Keratinocyte (primary cell): ENCODE results near the gene CXCL12.

Experiments used
- CTCF ChIP-seq, 3 experiments: IDR thresholded peaks in 1 of 3; conservative IDR thresholded peaks in 1 of 3; optimal IDR thresholded peaks in 1 of 3; 2 replicates in 2 of 3; 3 replicates in 1 of 3; pipeline versions ENCODE3 to v1.5.1; 2011; ENCODE audit warnings: low read length in 3 of 3, mild to moderate bottlenecking in 3 of 3, moderate library complexity in 2 of 3, control low read depth in 1 of 3, inconsistent platforms in 1 of 3; ENCODE audit not compliant: insufficient read depth in 2 of 3; ENCODE audit errors: extremely low read depth in 1 of 3
- EZH2 ChIP-seq: IDR thresholded peaks from one replicate; pipeline ENCODE4 v1.6.1; 2012; ENCODE audit warnings: inconsistent platforms, mild to moderate bottlenecking, low read length, moderate library complexity

- TF ChIP-seq EZH2 (no peak), CTCF (optimal IDR thresholded peaks at IDR 0.05 in 1 of 3, IDR thresholded peaks at IDR 0.05 in 1 of 3, conservative IDR thresholded peaks at IDR 0.05 in 1 of 3; ENCODE audit: extremely low read depth in 1 of 3, insufficient read depth in 2 of 3, low read length in 3 of 3) (no peak)
Measured at GRCh38 chr10:44354771-44355170, 30.1 kb downstream of the CXCL12 start.
